ENCODE results near the gene FLNC. TPM values are rescaled to one million over a fixed set of nuclear protein-coding genes. Genes with fewer than 3 reads are reported as not detected.

Gene FLNC
- total and polyA plus RNA-seq, 11 donors: 399 to 3,687 (median 1,170) TPM

GRCh38 chr7:128886391-128887168 lies 56.4 kb downstream of the FLNC start:
- intact Hi-C loops (cut with DNase I): loop anchor here in 2 of 10 donors (10.0 kb wide), 2 partner anchors 282 to 412 kb away; partner anchors contain the start of gene METTL2B (in 1 of the 2)
- WGBS, 4 donors: 52 to 75% (median 64%) methylated on average over 11 to 14 of the region's 14 CpGs
- H3K27me3 ChIP-seq: peaks cover 0 to 21% (median 11%) of the 10 kb centered on the region in 9 donors
- H3K4me3 ChIP-seq: no peak overlapping the region
- peak in 2 of 5 donors; percentile 11 to 51 for DNase-seq
- no peak overlapping the region for H3K27ac ChIP-seq
- H3K36me3 ChIP-seq: no peaks in the 10 kb centered on the region
- H3K4me1 ChIP-seq: peaks cover 0 to 11% (median 0%) of the 10 kb centered on the region in 12 donors
- H3K9me3 ChIP-seq: no peaks in the 10 kb centered on the region
- ATAC-seq: no peak
- no peak for TF ChIP-seq CTCF (IDR thresholded peaks at IDR 0.05)
- no peak for TF ChIP-seq POLR2A (IDR thresholded peaks at IDR 0.05)

DNA sequence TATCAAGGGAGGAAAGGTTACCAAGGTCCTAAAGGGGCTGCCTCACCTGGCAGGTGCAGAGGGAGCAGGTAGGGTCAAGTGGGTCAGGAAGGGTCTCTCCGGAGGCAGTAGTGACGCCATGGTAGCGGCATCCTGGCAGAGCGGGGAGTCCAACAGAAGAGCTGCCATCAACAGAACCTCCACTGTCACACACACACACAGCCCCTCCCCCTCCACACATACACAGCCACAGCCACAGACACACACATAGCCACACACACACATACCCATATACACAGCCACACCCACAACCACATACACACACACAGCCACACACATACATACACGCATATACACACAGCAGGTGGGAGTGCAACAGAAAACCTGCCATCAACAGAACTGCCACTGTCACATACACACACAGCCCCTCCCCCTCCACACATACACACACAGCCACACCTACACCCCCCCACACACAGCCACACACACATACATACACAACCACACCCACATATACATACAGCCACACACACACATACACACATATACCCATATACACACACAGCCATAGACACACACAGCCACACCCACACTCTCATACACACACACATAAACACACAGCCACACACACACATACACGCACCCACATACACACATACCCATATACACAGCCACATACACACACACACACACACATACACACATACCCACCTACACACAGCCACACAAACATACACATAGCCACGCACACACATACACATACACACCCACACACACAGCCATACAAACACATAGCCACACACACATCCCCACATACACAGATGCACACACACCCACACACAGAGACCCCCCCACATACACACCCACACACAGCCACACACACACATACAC lies 57.2 kb downstream of the FLNC start:
- no peak for ATAC-seq
- WGBS, 4 donors: 83 to 95% (median 85%) methylated on average over 7 of the region's 7 CpGs
- H3K36me3 ChIP-seq: no peaks in the 10 kb centered on the region
- peaks cover 0 to 11% (median 0%) of the 10 kb centered on the region in 12 donors for H3K4me1 ChIP-seq
- H3K27ac ChIP-seq: no peak overlapping the region
- H3K9me3 ChIP-seq: no peaks in the 10 kb centered on the region
- DNase-seq: peak in 2 of 5 donors; percentile 9 to 32
- H3K4me3 ChIP-seq: no peak overlapping the region
- TF ChIP-seq CTCF (IDR thresholded peaks at IDR 0.05): no peak
- TF ChIP-seq POLR2A (IDR thresholded peaks at IDR 0.05): no peak
- intact Hi-C loops (cut with DNase I): loop anchor here in 2 of 10 donors (10.0 kb wide), 2 partner anchors 283 to 413 kb away; partner anchors contain the start of gene METTL2B (in 1 of the 2)
- H3K27me3 ChIP-seq: peaks cover 0 to 21% (median 13%) of the 10 kb centered on the region in 9 donors

GRCh38 chr7:128888039-128888755 lies 58.0 kb downstream of the FLNC start:
- intact Hi-C loops (cut with DNase I): loop anchor here in 2 of 10 donors (10.0 kb wide), 2 partner anchors 283 to 413 kb away; partner anchors contain the start of gene METTL2B (in 1 of the 2)
- Histone ChIP-seq H3K4me3 (no peak overlapping the region), H3K27ac (no peak overlapping the region), H3K27me3 (peaks cover 0 to 21% (median 13%) of the 10 kb centered on the region in 9 donors), H3K4me1 (peaks cover 0 to 11% (median 0%) of the 10 kb centered on the region in 12 donors), H3K9me3 (no peaks in the 10 kb centered on the region), H3K36me3 (no peaks in the 10 kb centered on the region)
- WGBS, 4 donors: 77 to 90% (median 88%) methylated on average over 7 of the region's 7 CpGs
- no peak for TF ChIP-seq POLR2A (IDR thresholded peaks at IDR 0.05)
- TF ChIP-seq CTCF (IDR thresholded peaks at IDR 0.05): no peak
- ATAC-seq (no peak), DNase-seq (no peak)

Data from heart left ventricle (tissue), 16 donors.